Caco-2 (cell line): Measurements from ENCODE around the gene OR1L6. TPM values are rescaled to one million over a fixed set of nuclear protein-coding genes. Genes with fewer than 3 reads are reported as not detected.

ENCODE experiments used
- BruUV-seq: library from RNA; stranded (reverse); fragments of 400-500 nt; replicated peaks from 2 replicates; lab custom pipeline; 2021; lab: Mats Ljungman, UMichigan
- CTCF ChIA-PET: fragments of 300-600 bp; sonication (Branson Sonifier 250); formaldehyde crosslinking; loops from one replicate; lab custom pipeline; 2022; ENCODE audit warnings: antibody characterized with exemption; lab: Charles Lee
- POLR2A ChIA-PET: fragments of 300-600 bp; sonication (Branson Sonifier 250); formaldehyde crosslinking; loops from one replicate; lab custom pipeline; 2022; ENCODE audit warnings: antibody characterized with exemption; lab: Charles Lee
- DNase-seq, 2 experiments: peaks; one replicate each; pipeline versions ENCODE4 v3.0.0 to v3.0.0-alpha.2; 2020 to 2022
- H3K27me3 ChIP-seq: replicated peaks from 2 replicates; pipeline ENCODE4 v1.6.0; 2011; ENCODE audit warnings: low read length; ENCODE audit not compliant: control insufficient read depth, insufficient read depth
- H3K36me3 ChIP-seq: 2 replicates; pipeline ENCODE4 v1.5.1; 2011; ENCODE audit warnings: low read length; ENCODE audit not compliant: control insufficient read depth, insufficient read depth
- H3K4me1 ChIP-seq: fragments of 250-450 bp; sonication (Bioruptor Pico); 2 replicates; pipeline ENCODE4 v1.5.1; 2020; ENCODE audit warnings: mild to moderate bottlenecking
- H3K4me3 ChIP-seq: 2 replicates; pipeline ENCODE4 v1.5.1; 2011; ENCODE audit warnings: low read depth, mild to moderate bottlenecking, control low read depth, low read length
- H3K9me3 ChIP-seq: fragments of 250-450 bp; sonication (Bioruptor Pico); 2 replicates; pipeline ENCODE4 v1.5.1; 2020; ENCODE audit warnings: mild to moderate bottlenecking, moderate library complexity
- H3K27ac Mint-ChIP-seq: one replicate; pipeline ENCODE4 v1.8.0; 2022; ENCODE audit warnings: mixed read lengths; ENCODE audit not compliant: unreplicated experiment
- H3K27me3 Mint-ChIP-seq: one replicate; pipeline ENCODE4 v1.8.0; 2022; ENCODE audit warnings: mixed read lengths; ENCODE audit not compliant: insufficient read depth, unreplicated experiment
- H3K36me3 Mint-ChIP-seq: one replicate; pipeline ENCODE4 v1.8.0; 2022; ENCODE audit warnings: mild to moderate bottlenecking, mixed read lengths; ENCODE audit not compliant: insufficient read depth, unreplicated experiment
- H3K4me1 Mint-ChIP-seq: one replicate; pipeline ENCODE4 v1.8.0; 2022; ENCODE audit warnings: low read depth, mixed read lengths; ENCODE audit not compliant: unreplicated experiment
- H3K4me3 Mint-ChIP-seq: one replicate; pipeline ENCODE4 v1.8.0; 2022; ENCODE audit warnings: mild to moderate bottlenecking, moderate library complexity, mixed read lengths; ENCODE audit not compliant: unreplicated experiment
- H3K9me3 Mint-ChIP-seq: one replicate; pipeline ENCODE4 v1.8.0; 2022; ENCODE audit warnings: mixed read lengths; ENCODE audit not compliant: unreplicated experiment
- CTCF ChIP-seq, 2 experiments: fragments of 200-600 bp in 1 of 2; IDR thresholded peaks; 1 replicate in 1 of 2; 2 replicates in 1 of 2; pipeline versions ENCODE4 v1.5.1 to v1.8.0; 2011 to 2022; ENCODE audit warnings: antibody characterized with exemption in 1 of 2, control low read depth in 1 of 2, inconsistent platforms in 1 of 2, low read depth in 1 of 2, low read length in 1 of 2, mild to moderate bottlenecking in 1 of 2, moderate library complexity in 1 of 2; ENCODE audit not compliant: insufficient read depth in 1 of 2, severe bottlenecking in 1 of 2, unreplicated experiment in 1 of 2
- intact Hi-C: fragments of 100-400 bp; cut with micrococcal nuclease; formaldehyde crosslinking; loops from one replicate; pipeline ENCODE4 v1.10.0; 2022; ENCODE audit not compliant: unreplicated experiment
- total RNA-seq: library from RNA; stranded (reverse); gene quantifications from 2 replicates; pipeline ENCODE4 v1.2.3, GENCODE V29; 2022

The OR1L6 gene
- total RNA-seq, 1 experiment from 2014 or later = not detected

DNA sequence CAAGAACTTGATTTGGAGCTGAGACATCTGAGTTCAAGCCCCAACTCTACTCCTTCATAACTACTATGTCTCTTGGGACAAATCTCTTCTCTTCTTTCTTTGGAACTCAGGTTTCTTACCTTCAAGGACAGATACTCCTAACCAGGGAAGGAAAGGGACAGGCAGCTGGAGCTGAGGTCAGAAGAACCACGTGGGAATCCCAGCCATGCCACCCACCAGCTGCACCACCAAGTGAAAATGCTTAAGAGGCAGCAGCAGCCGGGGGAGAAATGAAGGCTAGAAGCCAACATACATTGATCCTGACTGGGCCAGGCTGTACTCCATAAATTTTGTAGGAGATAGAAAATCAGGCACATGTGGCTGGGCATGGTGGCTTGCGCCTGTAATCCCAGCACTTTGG lies 37.1 kb downstream of the OR1L6 start:
- POLR2A ChIA-PET = no interaction called here
- no TSS peak for BruUV-seq
- Histone ChIP-seq H3K9me3 (no peaks in the 10 kb centered on the region; the same call in 1 of the 2 replicates), H3K4me1 (peaks cover 20% of the 10 kb centered on the region), H3K4me3 (no peak overlapping the region), H3K27me3 (no peaks in the 10 kb centered on the region), H3K36me3 (no peaks in the 10 kb centered on the region)
- no peak overlapping the region for H3K27ac Mint-ChIP-seq
- CTCF ChIA-PET = no interaction called here
- no peak for DNase-seq
- H3K9me3 Mint-ChIP-seq = peaks cover 11% of the 10 kb centered on the region
- H3K4me3 Mint-ChIP-seq = no peak overlapping the region
- H3K4me1 Mint-ChIP-seq = peaks cover 13% of the 10 kb centered on the region
- no peaks in the 10 kb centered on the region for H3K27me3 Mint-ChIP-seq
- no peak for TF ChIP-seq CTCF (IDR thresholded peaks at IDR 0.05; ENCODE audit: insufficient read depth in 1 of 2, low read depth in 1 of 2, low read length in 1 of 2, severe bottlenecking in 1 of 2, unreplicated experiment in 1 of 2)
- H3K36me3 Mint-ChIP-seq = no peaks in the 10 kb centered on the region
- intact Hi-C loops = no loop called here

DNA sequence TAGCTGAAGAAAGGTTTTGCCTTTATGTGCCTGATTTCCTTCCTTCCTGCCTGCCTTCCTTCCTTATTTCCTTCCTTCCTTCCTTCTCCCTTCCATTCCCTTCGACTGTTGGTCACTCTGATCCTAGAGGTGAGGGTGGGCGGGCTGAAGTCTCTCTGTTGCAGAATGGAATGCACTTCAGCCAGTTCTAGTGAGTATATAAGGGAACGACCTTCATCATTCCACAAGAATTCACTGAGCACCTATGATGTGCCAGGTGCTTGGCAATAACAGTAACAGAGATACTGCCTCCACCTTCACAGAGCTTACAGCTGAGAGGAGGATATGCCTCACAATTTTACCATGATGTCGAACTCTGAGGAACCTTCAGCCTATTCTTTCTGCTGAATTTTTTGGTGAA lies 37.9 kb downstream of the OR1L6 start:
- Mint-ChIP-seq H3K4me3 (no peak overlapping the region), H3K4me1 (peaks cover 20% of the 10 kb centered on the region), H3K9me3 (peaks cover 11% of the 10 kb centered on the region), H3K27ac (peak overlapping the region; percentile 78), H3K36me3 (no peaks in the 10 kb centered on the region), H3K27me3 (no peaks in the 10 kb centered on the region)
- peak in 1 of 2 experiments; percentile 6 for DNase-seq
- no peak for TF ChIP-seq CTCF (IDR thresholded peaks at IDR 0.05; ENCODE audit: insufficient read depth in 1 of 2, low read depth in 1 of 2, low read length in 1 of 2, severe bottlenecking in 1 of 2, unreplicated experiment in 1 of 2)
- ChIA-PET CTCF (no interaction called here), POLR2A (no interaction called here)
- H3K27me3 ChIP-seq = no peaks in the 10 kb centered on the region
- peaks cover 28% of the 10 kb centered on the region for H3K4me1 ChIP-seq
- H3K36me3 ChIP-seq = no peaks in the 10 kb centered on the region
- no TSS peak for BruUV-seq
- intact Hi-C loops = no loop called here
- H3K9me3 ChIP-seq = no peaks in the 10 kb centered on the region; the same call in 1 of the 2 replicates
- no peak overlapping the region for H3K4me3 ChIP-seq

DNA sequence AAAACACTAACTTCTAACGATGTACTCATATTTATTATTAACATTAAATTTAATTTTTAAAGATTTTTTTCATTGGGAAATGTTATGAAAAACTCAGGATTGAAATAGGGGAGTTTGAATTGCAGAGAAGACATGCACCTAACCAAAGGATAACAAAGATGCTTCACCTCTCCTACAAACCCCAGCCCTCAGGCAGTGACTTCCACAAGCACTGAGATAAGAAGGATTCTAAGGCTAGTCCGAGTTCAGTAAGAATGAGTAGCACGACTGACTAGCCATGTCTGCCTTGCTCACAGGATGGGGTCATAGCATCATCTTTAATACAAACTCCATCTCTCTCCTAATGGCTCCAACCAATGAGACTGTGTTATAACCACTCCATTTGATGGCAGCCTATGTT lies 39.6 kb downstream of the OR1L6 start:
- H3K9me3 Mint-ChIP-seq = peaks cover 11% of the 10 kb centered on the region
- no peaks in the 10 kb centered on the region for H3K36me3 Mint-ChIP-seq
- no peak overlapping the region for H3K4me3 Mint-ChIP-seq

More for the DNA sequence above, 39.6 kb downstream of the OR1L6 start:
- no peak for TF ChIP-seq CTCF (IDR thresholded peaks at IDR 0.05; ENCODE audit: insufficient read depth in 1 of 2, low read depth in 1 of 2, low read length in 1 of 2, severe bottlenecking in 1 of 2, unreplicated experiment in 1 of 2)
- CTCF ChIA-PET = no interaction called here
- no peaks in the 10 kb centered on the region for H3K27me3 ChIP-seq
- no peaks in the 10 kb centered on the region; the same call in 1 of the 2 replicates for H3K9me3 ChIP-seq
- Mint-ChIP-seq H3K4me1 (peaks cover 21% of the 10 kb centered on the region), H3K27ac (no peak overlapping the region), H3K27me3 (no peaks in the 10 kb centered on the region)
- intact Hi-C loops = no loop called here
- no peak overlapping the region for H3K4me3 ChIP-seq
- POLR2A ChIA-PET = no interaction called here
- H3K36me3 ChIP-seq = no peaks in the 10 kb centered on the region
- DNase-seq = no peak
- no TSS peak for BruUV-seq
- peaks cover 34% of the 10 kb centered on the region for H3K4me1 ChIP-seq
